GM23338 (cell line): ENCODE results near the gene RGL2. TPM values are rescaled to one million over a fixed set of nuclear protein-coding genes. Genes with fewer than 3 reads are reported as not detected.

ENCODE experiments used
- ATAC-seq: fragments of 200-7000 bp; cut with Tn5 transposase; 3 replicates; pipeline ENCODE4 v1.9.1; 2020
- DNase-seq: peaks from one replicate; pipeline ENCODE4 v3.0.0-alpha.2; 2015; ENCODE audit warnings: low spot score
- H2AFZ ChIP-seq: fragments of 200-600 bp; sonication (generic); 2 replicates; pipeline ENCODE4 v1.8.0; 2016; ENCODE audit warnings: antibody characterized with exemption, mild to moderate bottlenecking, moderate library complexity
- H3F3A ChIP-seq: fragments of 200-600 bp; sonication (generic); replicated peaks from 2 replicates; pipeline ENCODE4 v1.8.0; 2017; ENCODE audit warnings: antibody characterized with exemption, mixed run types, low read depth
- H3K27ac ChIP-seq: fragments of 200-600 bp; sonication (generic); 2 replicates; pipeline ENCODE4 v1.6.1; 2016; ENCODE audit warnings: low read depth
- H3K27me3 ChIP-seq: fragments of 200-600 bp; sonication (generic); 2 replicates; pipeline ENCODE4 v1.8.0; 2016; ENCODE audit warnings: mild to moderate bottlenecking, mixed run types, moderate library complexity; ENCODE audit not compliant: insufficient read depth
- H3K36me3 ChIP-seq: fragments of 200-600 bp; sonication (generic); 2 replicates; pipeline ENCODE4 v1.8.0; 2016; ENCODE audit warnings: mild to moderate bottlenecking; ENCODE audit not compliant: insufficient read depth
- H3K4me1 ChIP-seq: fragments of 200-600 bp; sonication (generic); 2 replicates; pipeline ENCODE4 v1.8.0; 2016; ENCODE audit warnings: mild to moderate bottlenecking, moderate library complexity; ENCODE audit not compliant: insufficient read depth
- H3K4me2 ChIP-seq: fragments of 200-600 bp; sonication (generic); 2 replicates; pipeline ENCODE4 v1.7.1; 2017; ENCODE audit warnings: mixed run types
- H3K4me3 ChIP-seq: fragments of 200-600 bp; sonication (generic); 2 replicates; pipeline ENCODE4 v1.6.1; 2016; ENCODE audit warnings: mixed run types
- H3K79me2 ChIP-seq: fragments of 200-600 bp; sonication (generic); replicated peaks from 2 replicates; pipeline ENCODE4 v1.8.0; 2017; ENCODE audit warnings: mild to moderate bottlenecking; ENCODE audit not compliant: insufficient read depth
- H3K9me2 ChIP-seq: fragments of 200-600 bp; sonication (generic); 2 replicates; pipeline ENCODE4 v1.8.0; 2017; ENCODE audit not compliant: insufficient read depth
- H4K20me1 ChIP-seq: fragments of 200-600 bp; sonication (generic); replicated peaks from 2 replicates; pipeline ENCODE4 v1.8.0; 2017; ENCODE audit warnings: mild to moderate bottlenecking; ENCODE audit not compliant: insufficient read depth
- H3K27ac Mint-ChIP-seq: 2 replicates; pipeline ENCODE4 v1.8.0; 2020; ENCODE audit warnings: inconsistent platforms, mild to moderate bottlenecking, moderate library complexity, mixed read lengths
- H3K27me3 Mint-ChIP-seq: 3 replicates; pipeline ENCODE4 v1.8.0; 2022; ENCODE audit warnings: low read depth, mild to moderate bottlenecking, moderate library complexity, mixed read lengths, inconsistent platforms; ENCODE audit not compliant: insufficient read depth, poor library complexity
- H3K36me3 Mint-ChIP-seq: 3 replicates; pipeline ENCODE4 v1.8.0; 2021; ENCODE audit warnings: low read depth, mild to moderate bottlenecking, inconsistent platforms, moderate library complexity, mixed read lengths
- H3K4me1 Mint-ChIP-seq: 3 replicates; pipeline ENCODE4 v1.8.0; 2020; ENCODE audit warnings: mild to moderate bottlenecking, inconsistent platforms, mixed read lengths
- H3K4me3 Mint-ChIP-seq: 3 replicates; pipeline ENCODE4 v1.8.0; 2021; ENCODE audit warnings: moderate library complexity, mild to moderate bottlenecking, inconsistent platforms, mixed read lengths
- H3K9me3 Mint-ChIP-seq: 3 replicates; pipeline ENCODE4 v1.8.0; 2020; ENCODE audit warnings: moderate library complexity, mild to moderate bottlenecking, inconsistent platforms, mixed read lengths
- CREB1 ChIP-seq: fragments of 250-450 bp; sonication (Bioruptor Pico); IDR thresholded peaks from 2 replicates; pipeline ENCODE4 v1.5.0; 2020; ENCODE audit warnings: low read depth, mild to moderate bottlenecking, moderate library complexity
- EZH2 ChIP-seq: fragments of 200-600 bp; sonication (generic); IDR thresholded peaks from one replicate; pipeline ENCODE4 v1.8.0; 2017; ENCODE audit warnings: antibody characterized with exemption, mild to moderate bottlenecking, low read depth; ENCODE audit not compliant: unreplicated experiment
- EZH2phosphoT487 ChIP-seq: fragments of 200-600 bp; sonication (generic); IDR thresholded peaks from one replicate; pipeline ENCODE4 v1.8.1; 2018; ENCODE audit warnings: antibody characterized with exemption; ENCODE audit not compliant: unreplicated experiment
- JUNB ChIP-seq: IDR thresholded peaks from one replicate; pipeline ENCODE4 v1.6.1; 2016; ENCODE audit warnings: antibody characterized with exemption; ENCODE audit not compliant: unreplicated experiment
- POLR2AphosphoS5 ChIP-seq: IDR thresholded peaks from 2 replicates; pipeline ENCODE4 v1.6.1; 2016; ENCODE audit warnings: antibody characterized with exemption, low read depth
- STAT1 ChIP-seq: IDR thresholded peaks from one replicate; pipeline ENCODE4 v1.6.1; 2016; ENCODE audit warnings: antibody characterized with exemption; ENCODE audit not compliant: unreplicated experiment
- ZNF114 ChIP-seq: fragments of 250-450 bp; sonication (Bioruptor Pico); IDR thresholded peaks from 2 replicates; pipeline ENCODE4 v1.5.0; 2020; ENCODE audit warnings: mild to moderate bottlenecking, moderate library complexity
- ZNF331 ChIP-seq: fragments of 250-450 bp; sonication (Bioruptor Pico); IDR thresholded peaks from 2 replicates; pipeline ENCODE4 v1.5.0; 2020; ENCODE audit warnings: low read depth, mild to moderate bottlenecking, moderate library complexity
- long read RNA-seq: library from polyadenylated mRNA; unstranded; transcript quantifications from one replicate; pipeline ENCODE4 v2.0.0, GENCODE V29; 2020; ENCODE audit not compliant: unreplicated experiment
- polyA plus RNA-seq: library from polyadenylated mRNA; unstranded; fragments of >200 nt; fragmentation: Nextera tagmentation; extraction: Ambion mirVana; gene quantifications from 2 replicates; pipeline ENCODE4 v1.2.1, GENCODE V29; 2016
- total RNA-seq: library from RNA; depleted of rRNA; stranded (reverse); fragments of >200 nt; shearing (Covaris generic); gene quantifications from 2 replicates; pipeline ENCODE4 v1.2.3, GENCODE V29; 2014; rRNA removed
- TF ChIP-seq, protein P1 (sequence below): IDR thresholded peaks from 2 replicates; pipeline ENCODE4 v1.6.1; 2016; ENCODE audit warnings: antibody characterized with exemption
- TF ChIP-seq, protein P2 (sequence below): IDR thresholded peaks from one replicate; pipeline ENCODE4 v1.6.1; 2018; ENCODE audit warnings: antibody characterized with exemption; ENCODE audit not compliant: unreplicated experiment
- TF ChIP-seq, protein P3 (sequence below): fragments of 250-450 bp; sonication (Bioruptor Pico); IDR thresholded peaks from 2 replicates; pipeline ENCODE4 v1.5.0; 2020; ENCODE audit warnings: mild to moderate bottlenecking, moderate library complexity

Gene RGL2, protein sequence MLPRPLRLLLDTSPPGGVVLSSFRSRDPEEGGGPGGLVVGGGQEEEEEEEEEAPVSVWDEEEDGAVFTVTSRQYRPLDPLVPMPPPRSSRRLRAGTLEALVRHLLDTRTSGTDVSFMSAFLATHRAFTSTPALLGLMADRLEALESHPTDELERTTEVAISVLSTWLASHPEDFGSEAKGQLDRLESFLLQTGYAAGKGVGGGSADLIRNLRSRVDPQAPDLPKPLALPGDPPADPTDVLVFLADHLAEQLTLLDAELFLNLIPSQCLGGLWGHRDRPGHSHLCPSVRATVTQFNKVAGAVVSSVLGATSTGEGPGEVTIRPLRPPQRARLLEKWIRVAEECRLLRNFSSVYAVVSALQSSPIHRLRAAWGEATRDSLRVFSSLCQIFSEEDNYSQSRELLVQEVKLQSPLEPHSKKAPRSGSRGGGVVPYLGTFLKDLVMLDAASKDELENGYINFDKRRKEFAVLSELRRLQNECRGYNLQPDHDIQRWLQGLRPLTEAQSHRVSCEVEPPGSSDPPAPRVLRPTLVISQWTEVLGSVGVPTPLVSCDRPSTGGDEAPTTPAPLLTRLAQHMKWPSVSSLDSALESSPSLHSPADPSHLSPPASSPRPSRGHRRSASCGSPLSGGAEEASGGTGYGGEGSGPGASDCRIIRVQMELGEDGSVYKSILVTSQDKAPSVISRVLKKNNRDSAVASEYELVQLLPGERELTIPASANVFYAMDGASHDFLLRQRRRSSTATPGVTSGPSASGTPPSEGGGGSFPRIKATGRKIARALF
- total RNA-seq = 44.9 and 52.2 TPM in 2 replicates
- polyA plus RNA-seq = 28.0 and 31.7 TPM in 2 replicates
- long read RNA-seq, partial matches to known transcripts = 1 of 7 reads
- long read RNA-seq, other reads (novel, unspliced or antisense) = 6 of 7 reads

DNA sequence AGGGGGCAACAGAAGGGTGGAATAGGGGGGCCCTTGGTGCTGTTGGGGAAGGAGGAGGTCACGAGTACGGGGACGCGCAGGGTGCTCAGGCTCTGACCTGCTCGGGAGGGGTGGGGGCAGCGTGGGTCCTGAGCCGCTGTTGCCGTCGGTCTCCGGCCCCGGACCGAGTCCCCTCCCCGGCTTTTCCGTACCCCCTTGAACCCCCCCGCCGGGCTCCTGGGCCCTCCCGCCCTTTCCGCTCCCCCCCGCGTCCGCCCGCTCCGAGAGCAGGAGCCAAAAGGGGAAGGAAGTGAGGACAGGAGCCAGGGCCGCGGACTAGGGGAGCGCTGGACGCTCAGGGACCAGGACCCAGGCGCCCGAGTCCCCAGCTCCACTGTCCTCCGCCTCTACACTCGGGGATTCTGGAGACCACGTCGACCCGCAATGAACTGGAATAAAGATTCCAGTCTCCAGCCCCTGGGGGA is at the start of gene RGL2:
RGL2 (minus strand) TSS at position 170 of the 464 bp plus-strand sequence. CDS start 332 bp downstream, outside the sequence.
- Histone ChIP-seq H3K4me1 (no peaks in the 10 kb centered on the region), H2AFZ (peak within 1 kb of the TSS; percentile 93), H3K4me2 (peak within 1 kb of the TSS; percentile 99), H3K79me2 (peaks cover 34% of the 10 kb centered on the region), H3K27me3 (no peaks in the 10 kb centered on the region), H4K20me1 (peaks cover 22% of the 10 kb centered on the region), H3F3A (peaks cover 19% of the 10 kb centered on the region; the same call in 1 of the 2 replicates), H3K4me3 (peak within 1 kb of the TSS; percentile 100), H3K27ac (peak within 1 kb of the TSS; percentile 98), H3K9me2 (no peaks in the 10 kb centered on the region), H3K36me3 (no peaks in the 10 kb centered on the region)
- Mint-ChIP-seq H3K4me1 (peaks cover 25% of the 10 kb centered on the region), H3K4me3 (peak within 1 kb of the TSS; percentile 97), H3K27ac (peak within 1 kb of the TSS; percentile 98), H3K36me3 (peaks cover 17% of the 10 kb centered on the region), H3K27me3 (peaks cover 24% of the 10 kb centered on the region), H3K9me3 (no peaks in the 10 kb centered on the region)
- peak; percentile 4 for ATAC-seq
- no peak for TF ChIP-seq ZNF114
- no peak for TF ChIP-seq STAT1
- TF ChIP-seq, protein P1, sequence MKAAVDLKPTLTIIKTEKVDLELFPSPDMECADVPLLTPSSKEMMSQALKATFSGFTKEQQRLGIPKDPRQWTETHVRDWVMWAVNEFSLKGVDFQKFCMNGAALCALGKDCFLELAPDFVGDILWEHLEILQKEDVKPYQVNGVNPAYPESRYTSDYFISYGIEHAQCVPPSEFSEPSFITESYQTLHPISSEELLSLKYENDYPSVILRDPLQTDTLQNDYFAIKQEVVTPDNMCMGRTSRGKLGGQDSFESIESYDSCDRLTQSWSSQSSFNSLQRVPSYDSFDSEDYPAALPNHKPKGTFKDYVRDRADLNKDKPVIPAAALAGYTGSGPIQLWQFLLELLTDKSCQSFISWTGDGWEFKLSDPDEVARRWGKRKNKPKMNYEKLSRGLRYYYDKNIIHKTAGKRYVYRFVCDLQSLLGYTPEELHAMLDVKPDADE = no peak
- no peak for TF ChIP-seq ZNF331 (CRISPR knock-in tag)
- TF ChIP-seq EZH2phosphoT487 = no peak
- TF ChIP-seq, protein P2, sequence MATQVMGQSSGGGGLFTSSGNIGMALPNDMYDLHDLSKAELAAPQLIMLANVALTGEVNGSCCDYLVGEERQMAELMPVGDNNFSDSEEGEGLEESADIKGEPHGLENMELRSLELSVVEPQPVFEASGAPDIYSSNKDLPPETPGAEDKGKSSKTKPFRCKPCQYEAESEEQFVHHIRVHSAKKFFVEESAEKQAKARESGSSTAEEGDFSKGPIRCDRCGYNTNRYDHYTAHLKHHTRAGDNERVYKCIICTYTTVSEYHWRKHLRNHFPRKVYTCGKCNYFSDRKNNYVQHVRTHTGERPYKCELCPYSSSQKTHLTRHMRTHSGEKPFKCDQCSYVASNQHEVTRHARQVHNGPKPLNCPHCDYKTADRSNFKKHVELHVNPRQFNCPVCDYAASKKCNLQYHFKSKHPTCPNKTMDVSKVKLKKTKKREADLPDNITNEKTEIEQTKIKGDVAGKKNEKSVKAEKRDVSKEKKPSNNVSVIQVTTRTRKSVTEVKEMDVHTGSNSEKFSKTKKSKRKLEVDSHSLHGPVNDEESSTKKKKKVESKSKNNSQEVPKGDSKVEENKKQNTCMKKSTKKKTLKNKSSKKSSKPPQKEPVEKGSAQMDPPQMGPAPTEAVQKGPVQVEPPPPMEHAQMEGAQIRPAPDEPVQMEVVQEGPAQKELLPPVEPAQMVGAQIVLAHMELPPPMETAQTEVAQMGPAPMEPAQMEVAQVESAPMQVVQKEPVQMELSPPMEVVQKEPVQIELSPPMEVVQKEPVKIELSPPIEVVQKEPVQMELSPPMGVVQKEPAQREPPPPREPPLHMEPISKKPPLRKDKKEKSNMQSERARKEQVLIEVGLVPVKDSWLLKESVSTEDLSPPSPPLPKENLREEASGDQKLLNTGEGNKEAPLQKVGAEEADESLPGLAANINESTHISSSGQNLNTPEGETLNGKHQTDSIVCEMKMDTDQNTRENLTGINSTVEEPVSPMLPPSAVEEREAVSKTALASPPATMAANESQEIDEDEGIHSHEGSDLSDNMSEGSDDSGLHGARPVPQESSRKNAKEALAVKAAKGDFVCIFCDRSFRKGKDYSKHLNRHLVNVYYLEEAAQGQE = no peak
- TF ChIP-seq POLR2AphosphoS5 = no peak
- TF ChIP-seq, protein P3, sequence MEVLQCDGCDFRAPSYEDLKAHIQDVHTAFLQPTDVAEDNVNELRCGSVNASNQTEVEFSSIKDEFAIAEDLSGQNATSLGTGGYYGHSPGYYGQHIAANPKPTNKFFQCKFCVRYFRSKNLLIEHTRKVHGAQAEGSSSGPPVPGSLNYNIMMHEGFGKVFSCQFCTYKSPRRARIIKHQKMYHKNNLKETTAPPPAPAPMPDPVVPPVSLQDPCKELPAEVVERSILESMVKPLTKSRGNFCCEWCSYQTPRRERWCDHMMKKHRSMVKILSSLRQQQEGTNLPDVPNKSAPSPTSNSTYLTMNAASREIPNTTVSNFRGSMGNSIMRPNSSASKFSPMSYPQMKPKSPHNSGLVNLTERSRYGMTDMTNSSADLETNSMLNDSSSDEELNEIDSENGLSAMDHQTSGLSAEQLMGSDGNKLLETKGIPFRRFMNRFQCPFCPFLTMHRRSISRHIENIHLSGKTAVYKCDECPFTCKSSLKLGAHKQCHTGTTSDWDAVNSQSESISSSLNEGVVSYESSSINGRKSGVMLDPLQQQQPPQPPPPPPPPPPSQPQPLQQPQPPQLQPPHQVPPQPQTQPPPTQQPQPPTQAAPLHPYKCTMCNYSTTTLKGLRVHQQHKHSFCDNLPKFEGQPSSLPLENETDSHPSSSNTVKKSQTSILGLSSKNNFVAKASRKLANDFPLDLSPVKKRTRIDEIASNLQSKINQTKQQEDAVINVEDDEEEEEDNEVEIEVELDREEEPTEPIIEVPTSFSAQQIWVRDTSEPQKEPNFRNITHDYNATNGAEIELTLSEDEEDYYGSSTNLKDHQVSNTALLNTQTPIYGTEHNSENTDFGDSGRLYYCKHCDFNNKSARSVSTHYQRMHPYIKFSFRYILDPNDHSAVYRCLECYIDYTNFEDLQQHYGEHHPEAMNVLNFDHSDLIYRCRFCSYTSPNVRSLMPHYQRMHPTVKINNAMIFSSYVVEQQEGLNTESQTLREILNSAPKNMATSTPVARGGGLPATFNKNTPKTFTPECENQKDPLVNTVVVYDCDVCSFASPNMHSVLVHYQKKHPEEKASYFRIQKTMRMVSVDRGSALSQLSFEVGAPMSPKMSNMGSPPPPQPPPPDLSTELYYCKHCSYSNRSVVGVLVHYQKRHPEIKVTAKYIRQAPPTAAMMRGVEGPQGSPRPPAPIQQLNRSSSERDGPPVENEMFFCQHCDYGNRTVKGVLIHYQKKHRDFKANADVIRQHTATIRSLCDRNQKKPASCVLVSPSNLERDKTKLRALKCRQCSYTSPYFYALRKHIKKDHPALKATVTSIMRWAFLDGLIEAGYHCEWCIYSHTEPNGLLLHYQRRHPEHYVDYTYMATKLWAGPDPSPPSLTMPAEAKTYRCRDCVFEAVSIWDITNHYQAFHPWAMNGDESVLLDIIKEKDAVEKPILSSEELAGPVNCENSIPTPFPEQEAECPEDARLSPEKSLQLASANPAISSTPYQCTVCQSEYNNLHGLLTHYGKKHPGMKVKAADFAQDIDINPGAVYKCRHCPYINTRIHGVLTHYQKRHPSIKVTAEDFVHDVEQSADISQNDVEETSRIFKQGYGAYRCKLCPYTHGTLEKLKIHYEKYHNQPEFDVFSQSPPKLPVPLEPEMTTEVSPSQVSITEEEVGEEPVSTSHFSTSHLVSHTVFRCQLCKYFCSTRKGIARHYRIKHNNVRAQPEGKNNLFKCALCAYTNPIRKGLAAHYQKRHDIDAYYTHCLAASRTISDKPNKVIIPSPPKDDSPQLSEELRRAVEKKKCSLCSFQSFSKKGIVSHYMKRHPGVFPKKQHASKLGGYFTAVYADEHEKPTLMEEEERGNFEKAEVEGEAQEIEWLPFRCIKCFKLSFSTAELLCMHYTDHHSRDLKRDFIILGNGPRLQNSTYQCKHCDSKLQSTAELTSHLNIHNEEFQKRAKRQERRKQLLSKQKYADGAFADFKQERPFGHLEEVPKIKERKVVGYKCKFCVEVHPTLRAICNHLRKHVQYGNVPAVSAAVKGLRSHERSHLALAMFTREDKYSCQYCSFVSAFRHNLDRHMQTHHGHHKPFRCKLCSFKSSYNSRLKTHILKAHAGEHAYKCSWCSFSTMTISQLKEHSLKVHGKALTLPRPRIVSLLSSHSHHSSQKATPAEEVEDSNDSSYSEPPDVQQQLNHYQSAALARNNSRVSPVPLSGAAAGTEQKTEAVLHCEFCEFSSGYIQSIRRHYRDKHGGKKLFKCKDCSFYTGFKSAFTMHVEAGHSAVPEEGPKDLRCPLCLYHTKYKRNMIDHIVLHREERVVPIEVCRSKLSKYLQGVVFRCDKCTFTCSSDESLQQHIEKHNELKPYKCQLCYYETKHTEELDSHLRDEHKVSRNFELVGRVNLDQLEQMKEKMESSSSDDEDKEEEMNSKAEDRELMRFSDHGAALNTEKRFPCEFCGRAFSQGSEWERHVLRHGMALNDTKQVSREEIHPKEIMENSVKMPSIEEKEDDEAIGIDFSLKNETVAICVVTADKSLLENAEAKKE (CRISPR knock-in tag) = no peak
- TF ChIP-seq CREB1 (CRISPR knock-in tag) = no peak
- no peak for TF ChIP-seq JUNB
- TF ChIP-seq EZH2 = no peak
- peak; percentile 52 for DNase-seq
